Stimulated activated CD8-positive, alpha-beta memory T cell treated with anti-CD3 and anti-CD28 coated beads, Interleukin-15, amount 100 ng/mL, for 1 hour (primary cell): ENCODE measurements around the gene AQP11.
"Not testable (repeated sequence)": the region's sequence is repeated elsewhere in the genome, so short reads cannot be mapped to it uniquely, and the experiment has no call there.

ENCODE experiments used
- DNase-seq: peaks from one replicate; pipeline ENCODE4 v3.0.0-alpha.2; 2020; ENCODE audit warnings: low read depth

AQP11 gene

GRCh38 chr11:77589521-77590193 lies at the start of gene AQP11:
AQP11 (plus strand) TSS chr11:77589953; CDS start chr11:77589993, 40 bp downstream.
- peak; percentile 20 for DNase-seq

DNA sequence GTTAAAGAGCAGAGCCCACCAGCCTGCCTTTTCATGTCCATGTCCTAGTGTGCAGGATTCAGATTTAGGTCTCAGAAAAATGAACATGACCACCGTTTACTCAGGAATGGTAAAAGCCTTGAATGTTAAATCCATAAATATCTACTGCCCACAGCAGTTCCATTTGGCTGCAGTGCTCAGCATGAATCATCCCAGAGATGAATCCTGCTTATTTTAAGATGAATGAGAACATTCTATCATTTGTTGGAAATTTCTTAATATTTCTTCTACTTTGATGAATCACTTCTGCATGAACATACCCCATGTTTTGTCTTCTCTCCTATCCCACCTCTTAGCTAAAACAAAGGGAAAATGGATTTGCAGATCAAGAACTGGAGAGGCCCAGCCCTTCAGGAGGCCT lies 47.5 kb upstream of the AQP11 start:
- no peak for DNase-seq

- DNase-seq, result no peak
These were observed 42.5 kb upstream of the AQP11 start for GRCh38 chr11:77547047-77547836.

DNA sequence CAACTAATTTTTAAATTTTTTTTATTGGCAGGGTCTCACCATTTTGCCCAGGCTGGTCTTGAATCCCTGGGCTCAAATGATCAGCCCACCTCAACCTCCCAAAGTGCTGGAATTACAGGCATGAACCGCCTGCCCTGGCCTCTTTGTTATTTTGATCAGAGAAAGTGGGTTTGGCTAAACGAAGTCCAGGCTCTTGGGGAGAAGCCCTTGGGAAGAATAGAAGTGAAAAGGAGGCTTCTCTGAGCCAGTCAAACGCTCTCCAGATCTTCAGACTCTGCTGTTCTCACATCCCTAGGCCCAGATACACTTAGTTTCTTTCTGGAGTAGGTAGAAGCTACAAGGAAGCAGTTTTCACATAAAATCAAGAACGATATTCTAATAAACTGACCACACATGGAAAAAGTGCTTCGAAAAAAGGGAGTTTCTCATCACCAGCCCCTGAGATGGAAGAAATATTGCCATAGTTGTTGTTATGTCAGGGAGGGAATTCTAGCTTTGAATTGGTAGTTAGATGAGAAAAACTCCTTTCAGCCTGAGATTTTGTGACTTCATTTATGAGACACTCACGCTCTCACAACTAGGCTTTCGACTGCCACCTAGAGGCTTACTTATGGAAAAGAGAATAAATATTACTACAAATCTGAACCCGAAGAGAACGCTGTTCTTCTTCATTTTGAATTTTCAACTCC lies 41.7 kb upstream of the AQP11 start:
- no peak for DNase-seq

DNA sequence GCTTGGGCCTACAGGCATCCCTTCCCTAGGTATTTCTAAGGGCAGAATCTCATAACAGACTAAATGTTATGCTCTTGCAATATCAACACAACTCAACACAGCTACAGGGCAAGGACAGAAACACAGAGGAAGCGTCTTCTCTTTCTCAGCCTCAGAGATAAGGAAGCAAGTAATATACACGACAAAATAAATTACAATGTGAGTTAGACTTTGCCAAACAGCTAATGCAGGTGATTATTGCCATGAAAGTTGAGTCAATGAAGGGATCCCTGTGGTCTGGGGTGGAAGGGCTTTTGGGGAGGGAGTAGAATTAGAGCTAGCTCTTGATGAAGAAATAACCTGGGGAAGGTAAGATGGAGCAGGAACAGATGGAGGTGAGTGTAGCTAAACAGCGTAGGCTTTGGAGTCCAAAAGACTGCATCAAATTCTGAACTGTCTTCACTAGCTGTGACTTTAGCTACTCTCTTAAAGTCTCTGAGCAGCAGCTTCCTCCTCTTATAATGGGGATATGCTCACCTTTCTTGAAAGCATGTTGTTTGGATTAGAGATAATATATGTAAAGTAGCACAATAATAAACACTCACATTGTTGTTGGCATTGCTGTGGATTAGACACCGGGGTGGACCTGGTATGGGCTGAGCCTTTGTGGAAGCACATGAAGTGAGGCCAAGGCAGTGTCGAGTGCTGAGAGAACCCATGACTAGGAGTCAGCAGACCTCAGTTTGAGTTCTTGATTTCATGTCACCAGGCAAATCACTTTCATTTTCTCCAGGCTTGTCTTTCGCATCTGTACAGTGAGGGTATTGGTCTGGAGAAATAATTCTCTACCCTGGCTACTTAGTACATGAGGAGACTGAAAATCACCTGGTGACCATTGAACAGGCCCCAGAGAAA lies 41.0 kb upstream of the AQP11 start:
- DNase-seq, result no peak

DNA sequence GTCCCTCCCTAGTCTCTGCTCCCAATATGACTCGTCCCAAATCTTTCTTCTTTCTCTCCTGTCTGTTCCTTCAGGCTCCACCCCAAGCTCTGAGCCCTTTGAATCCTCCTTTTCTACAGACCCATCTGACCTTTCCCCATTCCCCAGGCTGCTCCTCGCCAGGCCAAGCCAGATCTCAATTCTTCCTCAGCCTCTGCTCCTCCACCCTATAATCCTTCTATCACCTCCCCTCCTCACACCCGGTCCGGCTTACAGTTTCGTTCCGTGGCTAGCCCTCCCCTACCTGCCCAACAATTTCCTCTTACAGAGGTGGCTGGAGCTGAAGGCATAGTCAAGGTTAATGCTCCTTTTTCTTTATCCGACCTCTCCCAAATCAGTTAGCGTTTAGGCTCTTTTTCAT lies 38.3 kb upstream of the AQP11 start:
- DNase-seq, result not testable (repeated sequence)

GRCh38 chr11:77557553-77557952 lies 32.2 kb upstream of the AQP11 start:
- no peak for DNase-seq

- DNase-seq, result no peak
These were observed 31.4 kb upstream of the AQP11 start for GRCh38 chr11:77558380-77558779.

DNA sequence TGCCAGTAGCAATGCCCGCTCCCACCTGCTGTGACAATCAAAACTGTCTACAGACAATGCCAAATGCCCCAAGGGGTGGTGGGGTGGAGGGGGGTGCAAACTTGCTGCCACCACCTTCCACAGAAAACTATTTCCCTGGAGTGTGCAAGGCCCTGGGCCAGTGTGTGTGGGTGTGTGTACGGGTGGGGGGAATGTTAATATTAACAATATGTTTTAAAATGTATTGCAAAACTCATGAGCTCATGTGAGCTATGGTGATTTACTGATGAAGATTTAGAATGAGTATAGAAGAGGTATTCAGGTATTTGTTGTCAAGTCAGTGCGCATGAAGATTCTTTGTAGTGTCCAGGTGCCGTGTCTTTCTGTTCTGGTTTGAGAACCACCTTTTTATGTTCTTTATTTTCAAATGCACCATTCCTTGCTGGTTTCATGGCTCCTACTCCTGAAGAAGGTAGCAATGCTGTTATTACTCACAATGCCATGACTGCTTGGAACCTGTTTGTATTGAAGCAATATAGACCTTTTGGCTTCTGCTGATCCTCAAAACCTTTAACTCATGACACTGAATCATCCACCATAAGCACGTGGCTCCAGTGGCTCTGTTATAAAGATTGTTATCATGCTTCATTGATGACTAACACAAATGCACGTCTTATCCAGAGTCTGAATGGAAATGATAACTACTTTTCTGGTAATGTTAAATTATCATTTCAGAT lies 29.9 kb upstream of the AQP11 start:
- no peak for DNase-seq

GRCh38 chr11:77560605-77561004 lies 29.1 kb upstream of the AQP11 start:
- DNase-seq, result no peak

DNA sequence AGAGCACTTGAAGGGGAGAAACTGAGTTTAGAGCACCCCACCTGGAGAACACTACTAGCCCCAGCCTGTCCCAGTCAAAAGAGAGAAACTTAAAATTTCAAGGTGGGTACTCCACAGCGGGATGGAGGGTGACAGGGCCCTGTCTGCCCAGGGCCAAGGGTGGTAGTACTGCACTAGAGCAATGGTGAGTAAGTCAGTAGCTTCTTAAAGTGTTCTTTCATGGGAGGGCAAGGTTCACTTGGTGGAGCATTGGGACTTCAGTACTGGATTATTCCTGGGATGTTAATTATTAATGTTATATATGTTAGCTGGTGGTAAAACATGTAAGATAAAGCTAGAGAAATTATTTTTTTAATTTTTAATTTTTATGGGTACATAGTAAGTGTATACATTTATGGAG lies 28.5 kb upstream of the AQP11 start:
- DNase-seq, result no peak

- DNase-seq, result no peak
These were observed 21.4 kb upstream of the AQP11 start for GRCh38 chr11:77568306-77568705.

GRCh38 chr11:77568916-77569675 lies 20.7 kb upstream of the AQP11 start:
- DNase-seq, result no peak

DNA sequence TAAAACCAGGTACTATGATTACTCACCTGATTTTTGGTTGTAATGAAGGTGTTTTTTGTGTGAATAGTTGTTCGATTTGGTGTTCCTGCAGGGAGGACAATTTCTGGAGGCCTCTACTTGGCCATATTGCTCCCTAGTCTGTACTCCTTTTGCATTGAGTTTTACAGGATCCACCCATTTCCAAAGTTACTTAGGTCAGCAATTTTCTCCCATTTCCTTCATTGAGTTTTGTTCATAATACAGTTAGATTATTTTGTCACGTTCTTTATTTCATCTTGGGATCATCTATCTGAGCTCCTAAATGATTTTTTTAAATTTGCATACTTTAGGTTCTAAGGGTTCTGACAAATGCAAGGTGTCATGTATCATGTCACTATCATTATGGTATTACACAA lies 20.1 kb upstream of the AQP11 start:
- DNase-seq, result no peak

DNA sequence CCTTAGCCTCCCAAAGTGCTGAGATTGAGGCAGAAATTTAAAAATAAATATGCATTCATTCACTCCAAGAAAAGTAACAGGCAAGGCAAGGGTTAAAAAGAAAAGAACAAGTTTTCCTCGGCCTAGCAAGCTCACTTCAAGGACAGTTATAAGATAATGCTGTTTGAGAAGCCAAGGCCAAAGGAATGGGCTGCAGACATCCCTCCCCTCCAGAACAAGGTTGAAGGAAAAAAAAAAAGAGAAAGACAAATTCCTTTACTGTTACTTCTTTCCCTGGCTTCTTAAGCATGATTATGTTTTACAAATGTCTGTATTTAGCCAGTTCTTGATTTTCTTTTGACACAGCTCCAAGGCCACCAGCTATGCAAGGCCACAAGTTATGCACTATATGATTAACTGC lies 18.9 kb upstream of the AQP11 start:
- not testable (repeated sequence) for DNase-seq

DNA sequence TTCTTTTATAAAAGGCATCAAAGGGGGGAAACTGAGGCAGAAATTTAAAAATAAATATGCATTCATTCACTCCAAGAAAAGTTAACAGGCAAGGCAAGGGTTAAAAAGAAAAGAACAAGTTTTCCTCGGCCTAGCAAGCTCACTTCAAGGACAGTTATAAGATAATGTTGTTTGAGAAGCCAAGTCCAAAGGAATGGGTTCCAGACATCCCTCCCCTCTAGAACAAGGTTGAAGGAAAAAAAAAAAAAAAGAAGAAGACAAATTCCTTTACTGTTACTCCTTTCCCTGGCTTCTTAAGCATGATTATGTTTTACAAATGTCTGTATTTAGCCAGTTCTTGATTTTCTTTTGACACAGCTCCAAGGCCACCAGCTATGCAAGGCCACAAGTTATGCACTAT lies 14.3 kb upstream of the AQP11 start:
- not testable (repeated sequence) for DNase-seq

- no peak for DNase-seq
These were observed 8.9 kb upstream of the AQP11 start for GRCh38 chr11:77580712-77581337.

DNA sequence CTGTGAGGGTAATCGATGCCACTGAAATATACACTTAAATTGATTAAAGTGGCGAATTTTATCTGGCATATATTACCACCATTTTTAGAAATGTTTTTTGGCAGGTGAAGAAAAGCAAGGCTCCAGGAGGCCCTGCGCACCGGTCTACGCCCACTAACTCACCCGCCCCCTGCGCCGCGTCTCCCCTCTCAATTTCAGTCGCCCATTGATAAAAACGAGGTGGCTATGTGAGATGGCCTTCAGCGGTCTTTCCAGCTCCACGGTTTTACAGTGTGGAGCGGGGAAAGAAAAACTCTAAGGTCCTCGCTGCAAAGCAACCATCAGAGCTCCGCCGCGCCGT lies 602 bp upstream of the AQP11 start:
- no peak for DNase-seq

GRCh38 chr11:77590194-77590782 lies 535 bp downstream of the AQP11 start:
- no peak for DNase-seq

- no peak for DNase-seq
These were observed 3.0 kb downstream of the AQP11 start for GRCh38 chr11:77592727-77593126.
